Endothelial cell of umbilical vein (primary cell): ENCODE data around the gene MPEG1. TPM values are rescaled to one million over a fixed set of nuclear protein-coding genes. Genes with fewer than 3 reads are reported as not detected.

ENCODE experiments used
- BruUV-seq: library from RNA; stranded (reverse); fragments of 400-500 nt; replicated peaks from 2 replicates; lab custom pipeline; 2021; lab: Mats Ljungman, UMichigan
- CTCF ChIA-PET: fragments of 300-600, 350-600 bp; sonication (Branson Sonifier 250); formaldehyde crosslinking; loops from one replicate; lab custom pipeline; 2021; ENCODE audit warnings: antibody characterized with exemption, inconsistent platforms; lab: Charles Lee
- POLR2A ChIA-PET: fragments of 300-600, 350-600 bp; sonication (Branson Sonifier 250); formaldehyde crosslinking; loops from one replicate; lab custom pipeline; 2021; ENCODE audit warnings: antibody characterized with exemption, inconsistent platforms; lab: Charles Lee
- DNase-seq: peaks from one replicate; pipeline ENCODE4 v3.0.0-alpha.2; 2011; ENCODE audit warnings: low read depth, low spot score
- FAIRE-seq: peaks from 2 replicates; lab custom pipeline; 2011; peaks lifted over from hg19 to GRCh38; lab: Jason Lieb, UNC
- H2AFZ ChIP-seq: 2 replicates; pipeline ENCODE4 v1.6.0; 2012; ENCODE audit warnings: low read depth, low read length, control low read depth, inconsistent platforms
- H3K27ac ChIP-seq: 2 replicates; pipeline ENCODE4 v1.5.1; 2011; ENCODE audit warnings: low read depth, mild to moderate bottlenecking, control low read depth, low read length, moderate library complexity; ENCODE audit not compliant: insufficient read depth
- H3K27me3 ChIP-seq, 2 experiments: 2 replicates each; pipeline versions ENCODE4 v1.6.0 to v1.6.1; 2011; ENCODE audit warnings: low read length in 2 of 2, mixed read lengths in 1 of 2; ENCODE audit not compliant: control insufficient read depth in 2 of 2, insufficient read depth in 2 of 2
- H3K36me3 ChIP-seq, 2 experiments: 2 replicates in 1 of 2; 3 replicates in 1 of 2; pipeline ENCODE4 v1.5.1; 2011; ENCODE audit warnings: low read length in 2 of 2, mild to moderate bottlenecking in 1 of 2, moderate library complexity in 1 of 2; ENCODE audit not compliant: control insufficient read depth in 2 of 2, insufficient read depth in 2 of 2; ENCODE audit errors: extremely low read depth in 1 of 2
- H3K4me1 ChIP-seq: 3 replicates; pipeline ENCODE4 v1.5.1; 2011; ENCODE audit warnings: mild to moderate bottlenecking, low read length; ENCODE audit not compliant: control insufficient read depth, insufficient read depth; ENCODE audit errors: extremely low read depth
- H3K4me2 ChIP-seq: 2 replicates; pipeline ENCODE4 v1.6.1; 2011; ENCODE audit warnings: low read length, control low read depth, mixed read lengths; ENCODE audit not compliant: insufficient read depth
- H3K4me3 ChIP-seq, 3 experiments: fragments of 200-600 bp in 1 of 3; sonication (generic), shearing (Covaris generic) in 1 of 3; replicated peaks in 1 of 3; 2 replicates each; pipeline ENCODE4 v1.5.1; 2011 to 2016; ENCODE audit warnings: control low read depth in 3 of 3, low read length in 3 of 3, mild to moderate bottlenecking in 2 of 3, inconsistent platforms in 1 of 3, low read depth in 1 of 3, moderate library complexity in 1 of 3; ENCODE audit not compliant: insufficient read depth in 1 of 3
- H3K79me2 ChIP-seq: 2 replicates; pipeline ENCODE4 v1.6.0; 2012; ENCODE audit warnings: low read length, inconsistent platforms; ENCODE audit not compliant: control insufficient read depth, insufficient read depth
- H3K9ac ChIP-seq: replicated peaks from 2 replicates; pipeline ENCODE3; 2011; ENCODE audit warnings: low read length, control low read depth; ENCODE audit not compliant: insufficient read depth; ENCODE audit errors: extremely low read depth
- H3K9me1 ChIP-seq: replicated peaks from 3 replicates; pipeline ENCODE4 v1.6.0; 2011; ENCODE audit warnings: mild to moderate bottlenecking, low read length; ENCODE audit not compliant: control insufficient read depth, insufficient read depth; ENCODE audit errors: extremely low read depth
- H3K9me3 ChIP-seq: replicated peaks from 2 replicates; pipeline ENCODE4 v1.5.1; 2012; ENCODE audit warnings: low read length, inconsistent platforms; ENCODE audit not compliant: control insufficient read depth, insufficient read depth
- H4K20me1 ChIP-seq: replicated peaks from 2 replicates; pipeline ENCODE3; 2011; ENCODE audit warnings: mild to moderate bottlenecking, low read length; ENCODE audit not compliant: control insufficient read depth, insufficient read depth; ENCODE audit errors: extremely low read depth
- EZH2 ChIP-seq: IDR thresholded peaks from 2 replicates; pipeline ENCODE4 v1.6.1; 2012; ENCODE audit warnings: borderline replicate concordance, low read depth, mild to moderate bottlenecking, moderate library complexity, low read length, inconsistent platforms; ENCODE audit not compliant: severe bottlenecking
- FOS ChIP-seq: IDR thresholded peaks from 2 replicates; pipeline ENCODE4 v1.6.1; 2011; ENCODE audit warnings: mild to moderate bottlenecking, low read length, moderate library complexity, borderline replicate concordance; ENCODE audit not compliant: insufficient read depth
- JUN ChIP-seq: IDR thresholded peaks from 2 replicates; pipeline ENCODE4 v1.6.1; 2011; ENCODE audit warnings: borderline replicate concordance, low read depth; ENCODE audit not compliant: insufficient read length, insufficient read depth
- MAX ChIP-seq: IDR thresholded peaks from 2 replicates; pipeline ENCODE4 v1.6.1; 2011; ENCODE audit not compliant: insufficient read depth, insufficient read length
- MYC ChIP-seq: IDR thresholded peaks from one replicate; pipeline ENCODE4 v1.6.1; 2011; ENCODE audit warnings: mild to moderate bottlenecking, low read depth, low read length
- POLR2AphosphoS5 ChIP-seq: IDR thresholded peaks from 2 replicates; pipeline ENCODE4 v1.6.1; 2012; ENCODE audit warnings: low read depth, mild to moderate bottlenecking, control low read depth, low read length, moderate library complexity; ENCODE audit not compliant: insufficient read depth
- dilution Hi-C: fragments of 300-500 bp; cut with MboI; formaldehyde crosslinking; loops from one replicate; pipeline ENCODE4 v1.15.0; 2019; ENCODE audit warnings: low sequenced_read_pairs; ENCODE audit not compliant: extremely low pct_ligation_motif_present
- intact Hi-C: fragments of 100-400 bp; cut with micrococcal nuclease; formaldehyde crosslinking; loops from one replicate; pipeline ENCODE4 v1.10.0; 2022
- polyA plus RNA-seq, 4 experiments: library from polyadenylated mRNA; depleted of rRNA in 3 of 4; stranded (reverse) in 3 of 4; unstranded in 1 of 4; fragments of >200 nt; gene quantifications; 2 replicates each; pipeline versions ENCODE4 v1.2.1 to v1.2.3, GENCODE V29; 2011 to 2012; ENCODE audit warnings: missing spikeins in 1 of 4
- total RNA-seq: library from RNA; stranded (reverse); gene quantifications from 2 replicates; pipeline ENCODE4 v1.2.3, GENCODE V29; 2021
- TF ChIP-seq, protein P1 (sequence below), 2 donors: IDR thresholded peaks; 1 replicate in 1 of 2; 2 replicates in 1 of 2; pipeline ENCODE4 v1.5.1; 2011; ENCODE audit warnings: low read length in 2 of 2, mild to moderate bottlenecking in 2 of 2, moderate library complexity in 2 of 2, control low read depth in 1 of 2, inconsistent platforms in 1 of 2, low read depth in 1 of 2; ENCODE audit not compliant: insufficient read depth in 1 of 2; ENCODE audit errors: extremely low read depth in 1 of 2

The MPEG1 gene
- total and polyA plus RNA-seq, 2 donors (not counting 3 experiments of a cell fraction or from before 2014, with no cell fraction given) = not detected

DNA sequence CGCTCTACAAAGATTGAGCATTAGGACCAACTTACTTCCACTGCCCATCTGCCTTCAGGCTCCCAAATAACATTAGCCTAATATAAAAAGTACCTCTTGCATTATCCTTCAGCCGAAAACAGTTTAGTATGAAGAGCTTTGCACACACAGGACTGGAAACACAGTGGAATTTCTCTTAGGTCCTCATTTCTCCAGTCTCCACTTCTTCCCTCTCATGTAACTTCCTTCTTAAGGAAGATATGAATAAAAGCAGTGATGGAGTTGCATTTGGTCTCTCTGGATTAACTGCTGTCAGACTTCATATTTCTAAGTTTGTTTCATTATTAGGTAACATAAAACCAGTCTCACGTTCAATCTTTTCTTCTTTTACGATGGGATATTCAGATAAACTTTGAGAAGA is 5.6 kb upstream of the MPEG1 start:
- H4K20me1 ChIP-seq = no peaks in the 10 kb centered on the region
- DNase-seq = no peak
- no peak overlapping the region for H3K4me3 ChIP-seq
- H3K79me2 ChIP-seq = no peaks in the 10 kb centered on the region
- CTCF ChIA-PET = interaction anchor here (1.0 to 1.3 kb wide), 2 partner anchors 47 to 60 kb away, joined by 3 to 4 read pairs; partner anchors contain the start of gene DTX4
- no peak for FAIRE-seq
- intact Hi-C loops = no loop called here
- no peaks in the 10 kb centered on the region for H3K9me1 ChIP-seq
- BruUV-seq = no TSS peak
- peaks cover 0 to under 1% of the 10 kb centered on the region in 2 experiments for H3K27me3 ChIP-seq
- no peaks in the 10 kb centered on the region for H3K36me3 ChIP-seq
- POLR2A ChIA-PET = no interaction called here
- no peak overlapping the region for H3K9ac ChIP-seq
- H3K4me2 ChIP-seq = no peak overlapping the region
- no peak overlapping the region for H2AFZ ChIP-seq
- dilution Hi-C loops = no loop called here
- no peak for TF ChIP-seq JUN
- H3K4me1 ChIP-seq = no peaks in the 10 kb centered on the region
- no peaks in the 10 kb centered on the region for H3K9me3 ChIP-seq
- no peak overlapping the region for H3K27ac ChIP-seq

GRCh38 chr11:59216641-59217564 is 4.2 kb upstream of the MPEG1 start:
- no peak for TF ChIP-seq FOS
- no peak for TF ChIP-seq MYC
- TF ChIP-seq, protein P1, sequence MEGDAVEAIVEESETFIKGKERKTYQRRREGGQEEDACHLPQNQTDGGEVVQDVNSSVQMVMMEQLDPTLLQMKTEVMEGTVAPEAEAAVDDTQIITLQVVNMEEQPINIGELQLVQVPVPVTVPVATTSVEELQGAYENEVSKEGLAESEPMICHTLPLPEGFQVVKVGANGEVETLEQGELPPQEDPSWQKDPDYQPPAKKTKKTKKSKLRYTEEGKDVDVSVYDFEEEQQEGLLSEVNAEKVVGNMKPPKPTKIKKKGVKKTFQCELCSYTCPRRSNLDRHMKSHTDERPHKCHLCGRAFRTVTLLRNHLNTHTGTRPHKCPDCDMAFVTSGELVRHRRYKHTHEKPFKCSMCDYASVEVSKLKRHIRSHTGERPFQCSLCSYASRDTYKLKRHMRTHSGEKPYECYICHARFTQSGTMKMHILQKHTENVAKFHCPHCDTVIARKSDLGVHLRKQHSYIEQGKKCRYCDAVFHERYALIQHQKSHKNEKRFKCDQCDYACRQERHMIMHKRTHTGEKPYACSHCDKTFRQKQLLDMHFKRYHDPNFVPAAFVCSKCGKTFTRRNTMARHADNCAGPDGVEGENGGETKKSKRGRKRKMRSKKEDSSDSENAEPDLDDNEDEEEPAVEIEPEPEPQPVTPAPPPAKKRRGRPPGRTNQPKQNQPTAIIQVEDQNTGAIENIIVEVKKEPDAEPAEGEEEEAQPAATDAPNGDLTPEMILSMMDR (IDR thresholded peaks at IDR 0.05; ENCODE audit: extremely low read depth in 1 of 2, insufficient read depth in 1 of 2, low read depth in 1 of 2, low read length in 2 of 2) = no peak
- TF ChIP-seq POLR2AphosphoS5 = no peak
- TF ChIP-seq EZH2 = no peak
- TF ChIP-seq MAX = no peak
- Histone ChIP-seq H3K4me1 (no peaks in the 10 kb centered on the region), H3K79me2 (no peaks in the 10 kb centered on the region), H3K27ac (no peak overlapping the region), H3K9ac (no peak overlapping the region), H3K36me3 (no peaks in the 10 kb centered on the region), H3K27me3 (peaks cover 0 to 2% of the 10 kb centered on the region in 2 experiments), H3K9me1 (no peaks in the 10 kb centered on the region), H2AFZ (no peak overlapping the region), H3K4me3 (no peak overlapping the region), H3K4me2 (no peak overlapping the region), H3K9me3 (no peaks in the 10 kb centered on the region), H4K20me1 (no peaks in the 10 kb centered on the region)
- no peak for FAIRE-seq
- no TSS peak for BruUV-seq
- POLR2A ChIA-PET = no interaction called here
- no peak for DNase-seq
- dilution Hi-C loops (no loop called here), intact Hi-C loops (no loop called here)
- CTCF ChIA-PET = no interaction called here
